HepG2 (cell line): Measurements from ENCODE around the gene DCAF15. TPM values are rescaled to one million over a fixed set of nuclear protein-coding genes. Genes with fewer than 3 reads are reported as not detected.

ENCODE experiments used
- E2F1 ChIP-seq: sonication (generic); formaldehyde crosslinking; IDR thresholded peaks from 2 replicates; pipeline ENCODE4 v1.5.0; 2020; ENCODE audit warnings: missing genetic modification reagents
- ERF ChIP-seq: IDR thresholded peaks from 2 replicates; pipeline ENCODE4 v1.6.1; 2018; ENCODE audit warnings: missing biosample characterization, missing genetic modification reagents
- HNF1B ChIP-seq: sonication (generic); formaldehyde crosslinking; IDR thresholded peaks from 2 replicates; pipeline ENCODE4 v1.5.1; 2020; ENCODE audit warnings: mild to moderate bottlenecking, moderate library complexity, missing genetic modification reagents
- HOXA3 ChIP-seq: sonication (generic); formaldehyde crosslinking; IDR thresholded peaks from 2 replicates; pipeline ENCODE4 v1.5.0; 2020; ENCODE audit warnings: missing genetic modification reagents
- KDM5B ChIP-seq: sonication (generic); formaldehyde crosslinking; IDR thresholded peaks from 2 replicates; pipeline ENCODE4 v1.4.0; 2020; ENCODE audit warnings: missing genetic modification reagents, mild to moderate bottlenecking, borderline replicate concordance
- MIER3 ChIP-seq: IDR thresholded peaks from 2 replicates; pipeline ENCODE4 v1.6.1; 2016; ENCODE audit warnings: missing compliant biosample characterization, borderline replicate concordance
- NFKB2 ChIP-seq: sonication (generic); formaldehyde crosslinking; IDR thresholded peaks from 2 replicates; pipeline ENCODE4 v1.4.0; 2020; ENCODE audit warnings: missing genetic modification reagents, borderline replicate concordance
- NFYC ChIP-seq: IDR thresholded peaks from 2 replicates; pipeline ENCODE4 v1.6.1; 2016; ENCODE audit warnings: missing genetic modification reagents, missing compliant biosample characterization
- NR2F2 ChIP-seq: IDR thresholded peaks from 2 replicates; pipeline ENCODE4 v1.6.1; 2012; ENCODE audit warnings: low read depth, inconsistent platforms, borderline replicate concordance
- RBM39 ChIP-seq: fragments of 200-400 bp; formaldehyde crosslinking; IDR thresholded peaks from one replicate; pipeline ENCODE4 v1.6.1; 2018; ENCODE audit warnings: antibody characterized with exemption, mild to moderate bottlenecking, low read depth, low read length; ENCODE audit not compliant: poor library complexity, severe bottlenecking
- SALL2 ChIP-seq: sonication (generic); formaldehyde crosslinking; IDR thresholded peaks from 2 replicates; pipeline ENCODE4 v1.8.1; 2023; ENCODE audit warnings: mild to moderate bottlenecking, missing genetic modification reagents, inconsistent platforms
- SCMH1 ChIP-seq: sonication (generic); formaldehyde crosslinking; IDR thresholded peaks from 2 replicates; pipeline ENCODE4 v1.9.0; 2021; ENCODE audit warnings: missing genetic modification reagents, mild to moderate bottlenecking, borderline replicate concordance
- SMAD3 ChIP-seq: sonication (generic); formaldehyde crosslinking; IDR thresholded peaks from 2 replicates; pipeline ENCODE4 v1.4.0; 2020; ENCODE audit warnings: missing genetic modification reagents
- SOX5 ChIP-seq: IDR thresholded peaks from 2 replicates; pipeline ENCODE4 v1.6.1; 2016; ENCODE audit warnings: borderline replicate concordance
- THYN1 ChIP-seq: sonication (generic); formaldehyde crosslinking; IDR thresholded peaks from 2 replicates; pipeline ENCODE4 v1.8.1; 2023; ENCODE audit warnings: low read depth, mild to moderate bottlenecking, moderate library complexity, missing genetic modification reagents, borderline replicate concordance
- ZBTB26 ChIP-seq: IDR thresholded peaks from 2 replicates; pipeline ENCODE4 v1.6.1; 2016; ENCODE audit warnings: missing compliant biosample characterization, missing genetic modification reagents, borderline replicate concordance
- ZNF501 ChIP-seq: sonication (generic); formaldehyde crosslinking; IDR thresholded peaks from 2 replicates; pipeline ENCODE4 v1.5.1; 2020; ENCODE audit warnings: mild to moderate bottlenecking, moderate library complexity, missing genetic modification reagents
- ZNF530 ChIP-seq: sonication (generic); formaldehyde crosslinking; IDR thresholded peaks from 2 replicates; pipeline ENCODE4 v1.5.0; 2020; ENCODE audit warnings: low read depth, mild to moderate bottlenecking, missing genetic modification reagents
- ZNF574 ChIP-seq: sonication (generic); formaldehyde crosslinking; IDR thresholded peaks from 2 replicates; pipeline ENCODE4 v1.4.0; 2020; ENCODE audit warnings: missing genetic modification reagents
- ZNF772 ChIP-seq: sonication (generic); formaldehyde crosslinking; IDR thresholded peaks from 2 replicates; pipeline ENCODE4 v1.5.0; 2020; ENCODE audit warnings: mild to moderate bottlenecking, missing genetic modification reagents
- ZSCAN21 ChIP-seq: sonication (generic); formaldehyde crosslinking; IDR thresholded peaks from 2 replicates; pipeline ENCODE4 v1.8.0; 2022; ENCODE audit warnings: mild to moderate bottlenecking, missing genetic modification reagents, moderate library complexity, borderline replicate concordance
- polyA plus RNA-seq, 8 experiments: library from polyadenylated mRNA; depleted of rRNA in 3 of 8; stranded (reverse) in 7 of 8; unstranded in 1 of 8; fragments of >200 nt; fragmentation: Illumina TruSeq in 4 of 8; extraction: Trizol in 4 of 8; gene quantifications; 2 replicates each; pipeline versions ENCODE4 v1.2.1 to v1.2.3, GENCODE V29; 2011 to 2016; ENCODE audit warnings: low read depth in 4 of 8, missing spikeins in 1 of 8, mixed read lengths in 1 of 8; ENCODE audit not compliant: insufficient read depth in 1 of 8
- total RNA-seq, 5 experiments: library from RNA; depleted of rRNA; stranded (reverse); fragments of >200 nt; fragmentation: Illumina TruSeq; extraction: Trizol; gene quantifications; 2 replicates each; pipeline ENCODE4 v1.2.3, GENCODE V29; 2016; ENCODE audit warnings: low read depth in 1 of 5

Gene DCAF15
- total and polyA plus RNA-seq, 2 of the 13 experiments (the other 11 are each of a cell fraction or from before 2014, with no cell fraction given): 13.6 to 14.0 TPM

GRCh38 chr19:13952154-13952930 lies at the start of gene DCAF15 (continued):
- TF ChIP-seq HNF1B (CRISPR knock-in tag) (peak; percentile 90), NFKB2 (CRISPR knock-in tag) (0 out of 2 replicates have a peak, but pooled peaks have one; percentile 20), ZNF530 (no peak), MIER3 (CRISPR knock-in tag) (0 out of 2 replicates have a peak, but pooled peaks have one; percentile 23), NR2F2 (no peak), SCMH1 (CRISPR knock-in tag) (no peak), NFYC (CRISPR knock-in tag) (peak; percentile 98), KDM5B (peak; percentile 48; the same call in 1 of the 2 replicates), ZSCAN21 (CRISPR knock-in tag) (0 out of 2 replicates have a peak, but pooled peaks have one; percentile 42), RBM39 (peak; percentile 41), ZNF501 (CRISPR knock-in tag) (peak; percentile 59), ZNF574 (CRISPR knock-in tag) (peak; percentile 25; the same call in 1 of the 2 replicates), ERF (CRISPR knock-in tag) (peak; percentile 49; the same call in 1 of the 2 replicates), ZBTB26 (CRISPR knock-in tag) (no peak; the same call in 1 of the 2 replicates), E2F1 (CRISPR knock-in tag) (no peak), SOX5 (CRISPR knock-in tag) (0 out of 2 replicates have a peak, but pooled peaks have one; percentile 7), ZNF772 (no peak), THYN1 (no peak), SALL2 (0 out of 2 replicates have a peak, but pooled peaks have one; percentile 27), SMAD3 (CRISPR knock-in tag) (peak; percentile 43; the same call in 1 of the 2 replicates), HOXA3 (CRISPR knock-in tag) (peak; percentile 35; the same call in 1 of the 2 replicates)
